Mesothelial cell of epicardium (in vitro differentiated cells): ENCODE measurements around the gene MAJIN. TPM values are rescaled to one million over a fixed set of nuclear protein-coding genes. Genes with fewer than 3 reads are reported as not detected.

Experiments
- DNase-seq, 2 experiments: peaks; one replicate each; pipeline ENCODE4 v3.0.0; 2021; ENCODE audit warnings: low spot score in 2 of 2; ENCODE audit not compliant: unreplicated experiment in 2 of 2
- H3K27ac Mint-ChIP-seq: 2 replicates; pipeline ENCODE4 v1.8.0; 2021; ENCODE audit warnings: mixed read lengths
- H3K27me3 Mint-ChIP-seq: 2 replicates; pipeline ENCODE4 v1.8.0; 2021; ENCODE audit warnings: low read depth, mixed read lengths
- H3K36me3 Mint-ChIP-seq: 2 replicates; pipeline ENCODE4 v1.8.0; 2021; ENCODE audit warnings: mixed read lengths
- H3K4me1 Mint-ChIP-seq: 2 replicates; pipeline ENCODE4 v1.8.0; 2021; ENCODE audit warnings: mixed read lengths
- H3K4me3 Mint-ChIP-seq: 2 replicates; pipeline ENCODE4 v1.8.0; 2021; ENCODE audit warnings: mild to moderate bottlenecking, moderate library complexity, mixed read lengths
- H3K9me3 Mint-ChIP-seq: 2 replicates; pipeline ENCODE4 v1.8.0; 2021; ENCODE audit warnings: mixed read lengths
- total RNA-seq: library from RNA; stranded (reverse); gene quantifications from 3 replicates; pipeline ENCODE4 v1.2.1, GENCODE V29; 2021
- TF ChIP-seq, protein P1 (sequence below): fragments of 200-600 bp; sonication (generic); IDR thresholded peaks from one replicate; pipeline ENCODE4 v1.5.0; 2021; ENCODE audit warnings: antibody characterized with exemption; ENCODE audit not compliant: unreplicated experiment

Gene MAJIN
- total RNA-seq, 1 donor from 2014 or later = not detected

DNA sequence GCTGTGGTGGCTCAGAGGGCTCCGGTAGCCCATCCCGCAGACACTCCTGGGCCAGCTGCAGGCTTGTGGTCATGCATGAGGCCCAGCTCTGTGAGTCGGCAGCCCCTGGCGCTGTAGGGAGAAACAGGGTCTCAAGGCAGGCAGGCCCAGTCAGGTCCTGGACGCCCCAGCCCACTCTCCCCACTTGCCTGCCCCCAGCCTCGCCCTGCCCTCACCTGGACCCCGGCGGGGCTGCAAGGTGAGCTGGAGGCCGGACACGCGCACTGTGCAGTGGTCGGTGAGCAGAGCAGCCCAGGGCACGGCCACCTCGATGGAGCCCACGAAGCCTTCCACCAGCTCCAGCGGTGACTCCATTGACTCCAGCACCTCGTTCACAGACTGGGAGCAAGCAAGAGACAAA, 57.8 kb downstream of the MAJIN start:
- peaks cover 22% of the 10 kb centered on the region for H3K4me1 Mint-ChIP-seq
- no peak for DNase-seq
- no peak overlapping the region for H3K4me3 Mint-ChIP-seq
- H3K27me3 Mint-ChIP-seq = no peaks in the 10 kb centered on the region
- peaks cover 14% of the 10 kb centered on the region for H3K36me3 Mint-ChIP-seq
- no peaks in the 10 kb centered on the region for H3K9me3 Mint-ChIP-seq
- TF ChIP-seq, protein P1, sequence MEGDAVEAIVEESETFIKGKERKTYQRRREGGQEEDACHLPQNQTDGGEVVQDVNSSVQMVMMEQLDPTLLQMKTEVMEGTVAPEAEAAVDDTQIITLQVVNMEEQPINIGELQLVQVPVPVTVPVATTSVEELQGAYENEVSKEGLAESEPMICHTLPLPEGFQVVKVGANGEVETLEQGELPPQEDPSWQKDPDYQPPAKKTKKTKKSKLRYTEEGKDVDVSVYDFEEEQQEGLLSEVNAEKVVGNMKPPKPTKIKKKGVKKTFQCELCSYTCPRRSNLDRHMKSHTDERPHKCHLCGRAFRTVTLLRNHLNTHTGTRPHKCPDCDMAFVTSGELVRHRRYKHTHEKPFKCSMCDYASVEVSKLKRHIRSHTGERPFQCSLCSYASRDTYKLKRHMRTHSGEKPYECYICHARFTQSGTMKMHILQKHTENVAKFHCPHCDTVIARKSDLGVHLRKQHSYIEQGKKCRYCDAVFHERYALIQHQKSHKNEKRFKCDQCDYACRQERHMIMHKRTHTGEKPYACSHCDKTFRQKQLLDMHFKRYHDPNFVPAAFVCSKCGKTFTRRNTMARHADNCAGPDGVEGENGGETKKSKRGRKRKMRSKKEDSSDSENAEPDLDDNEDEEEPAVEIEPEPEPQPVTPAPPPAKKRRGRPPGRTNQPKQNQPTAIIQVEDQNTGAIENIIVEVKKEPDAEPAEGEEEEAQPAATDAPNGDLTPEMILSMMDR = no peak
- H3K27ac Mint-ChIP-seq = no peak overlapping the region

- H3K27ac Mint-ChIP-seq = no peak overlapping the region
- H3K36me3 Mint-ChIP-seq = peaks cover 16% of the 10 kb centered on the region
- TF ChIP-seq, protein P1 = no peak
- H3K27me3 Mint-ChIP-seq = no peaks in the 10 kb centered on the region
- no peak for DNase-seq
- H3K4me1 Mint-ChIP-seq = peaks cover 22% of the 10 kb centered on the region
- H3K9me3 Mint-ChIP-seq = no peaks in the 10 kb centered on the region
- no peak overlapping the region for H3K4me3 Mint-ChIP-seq
Observed at GRCh38 chr11:64913171-64913727, 58.7 kb downstream of the MAJIN start.

GRCh38 chr11:64911689-64912088, 60.2 kb downstream of the MAJIN start:
- DNase-seq = no peak
- Mint-ChIP-seq H3K4me3 (no peak overlapping the region), H3K36me3 (peaks cover 22% of the 10 kb centered on the region), H3K27ac (no peak overlapping the region), H3K27me3 (no peaks in the 10 kb centered on the region), H3K9me3 (no peaks in the 10 kb centered on the region), H3K4me1 (peaks cover 13% of the 10 kb centered on the region)
- TF ChIP-seq, protein P1 = no peak

DNA sequence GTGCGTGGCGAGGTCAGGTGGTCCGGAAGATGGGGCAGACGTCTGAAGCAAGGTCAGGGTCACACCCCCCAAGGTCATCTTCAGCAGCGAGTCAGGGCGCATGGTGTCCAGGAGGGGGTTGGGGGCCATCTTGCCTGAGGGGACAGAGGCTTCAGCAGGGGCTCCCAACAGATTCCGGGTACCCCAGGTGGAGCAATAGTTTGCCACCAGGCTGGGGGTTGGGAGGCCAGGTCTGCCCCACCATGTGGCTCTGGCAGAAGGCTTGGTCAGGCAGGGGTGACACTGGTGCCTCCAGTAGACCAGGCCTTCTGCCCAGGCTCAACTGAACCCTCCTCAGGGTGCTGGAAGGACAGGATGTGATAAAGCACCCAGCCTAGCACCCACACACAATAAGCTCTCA, 60.8 kb downstream of the MAJIN start:
- H3K4me3 Mint-ChIP-seq = no peak overlapping the region
- no peak overlapping the region for H3K27ac Mint-ChIP-seq
- DNase-seq = no peak
- H3K9me3 Mint-ChIP-seq = no peaks in the 10 kb centered on the region
- TF ChIP-seq, protein P1 = no peak
- peaks cover 22% of the 10 kb centered on the region for H3K36me3 Mint-ChIP-seq
- peaks cover 8% of the 10 kb centered on the region for H3K4me1 Mint-ChIP-seq
- H3K27me3 Mint-ChIP-seq = no peaks in the 10 kb centered on the region

DNA sequence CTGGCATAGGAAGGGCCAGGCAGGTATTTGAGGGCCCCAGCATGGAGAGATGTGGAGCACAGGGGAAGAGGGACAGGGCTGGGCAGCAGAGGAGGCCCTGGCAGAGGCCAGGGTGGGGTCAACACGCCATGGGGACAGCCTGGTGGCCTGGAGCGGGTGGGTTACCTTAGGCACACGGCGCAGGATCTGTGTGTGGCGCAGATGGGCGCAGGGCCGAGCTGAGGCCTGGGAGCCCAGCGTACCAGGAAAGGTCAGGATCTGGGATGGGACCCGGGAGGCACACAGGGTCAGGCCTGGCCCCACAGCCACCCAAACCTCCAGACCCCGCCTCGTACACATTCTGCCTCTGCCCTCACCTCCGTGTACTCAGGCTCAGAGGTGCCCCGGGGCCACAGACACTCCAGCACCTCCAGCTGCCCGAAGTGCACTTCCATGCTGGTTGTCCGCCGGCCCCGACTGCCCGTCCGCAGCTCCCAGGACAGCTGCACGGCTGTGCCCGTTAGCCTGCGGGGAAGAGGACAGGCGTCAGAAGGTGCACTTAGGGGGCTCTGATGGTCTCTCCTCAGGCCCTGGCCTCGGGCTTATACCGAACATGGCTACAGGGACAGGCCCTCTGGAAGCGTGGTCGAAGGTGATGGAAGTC, 61.3 kb downstream of the MAJIN start:
- Mint-ChIP-seq H3K9me3 (no peaks in the 10 kb centered on the region), H3K36me3 (peaks cover 22% of the 10 kb centered on the region), H3K27ac (no peak overlapping the region), H3K4me3 (no peak overlapping the region), H3K4me1 (peaks cover 3% of the 10 kb centered on the region), H3K27me3 (no peaks in the 10 kb centered on the region)
- no peak for DNase-seq
- TF ChIP-seq, protein P1 = no peak
